Omental fat pad (tissue), 4 donors: ENCODE data around the gene CD164. TPM values are rescaled to one million over a fixed set of nuclear protein-coding genes. Genes with fewer than 3 reads are reported as not detected.

Source experiments
- ATAC-seq: fragments of 150-250 bp; one replicate; pipeline ENCODE4 v1.9.1; 2016; ENCODE audit warnings: mild to moderate bottlenecking, moderate library complexity; ENCODE audit not compliant: low FRiP score
- DNase-seq: peaks from one replicate; pipeline ENCODE4 v3.0.0-alpha.2; 2019; ENCODE audit warnings: low spot score
- CTCF ChIP-seq, 3 donors: fragments of 450-650 bp; IDR thresholded peaks; one replicate each; pipeline ENCODE4 v1.5.1; 2016 to 2017; ENCODE audit warnings: antibody characterized with exemption in 3 of 3, mild to moderate bottlenecking in 3 of 3, moderate library complexity in 2 of 3
- total RNA-seq, 4 donors: library from RNA; depleted of rRNA; stranded (reverse); fragments of >200 nt; gene quantifications; one replicate each; pipeline ENCODE4 v1.1.0, GENCODE V29; 2016

The CD164 gene
- total RNA-seq, 4 donors from 2014 or later = 146 to 273 (median 236) TPM

- DNase-seq = no peak
- no peak for ATAC-seq
- TF ChIP-seq CTCF (IDR thresholded peaks at IDR 0.05) = no peak
Measured at GRCh38 chr6:109377717-109378116, 4.5 kb downstream of the CD164 start.

- DNase-seq (no peak), ATAC-seq (no peak)
- no peak for TF ChIP-seq CTCF (IDR thresholded peaks at IDR 0.05)
Measured at GRCh38 chr6:109374326-109374892, 7.9 kb downstream of the CD164 start.

GRCh38 chr6:109373762-109374161 lies 8.5 kb downstream of the CD164 start:
- TF ChIP-seq CTCF (IDR thresholded peaks at IDR 0.05) = no peak
- ATAC-seq = no peak
- DNase-seq = no peak

GRCh38 chr6:109373331-109373730 lies 8.9 kb downstream of the CD164 start:
- DNase-seq (no peak), ATAC-seq (no peak)
- TF ChIP-seq CTCF (IDR thresholded peaks at IDR 0.05) = no peak

GRCh38 chr6:109372130-109372529 lies 10.1 kb downstream of the CD164 start:
- no peak for TF ChIP-seq CTCF (IDR thresholded peaks at IDR 0.05)
- DNase-seq (no peak), ATAC-seq (no peak)

- TF ChIP-seq CTCF (IDR thresholded peaks at IDR 0.05) = no peak
- no peak for DNase-seq
- no peak for ATAC-seq
Measured at GRCh38 chr6:109370792-109371191, 11.5 kb downstream of the CD164 start.

- TF ChIP-seq CTCF (IDR thresholded peaks at IDR 0.05) = no peak
- DNase-seq = no peak
- ATAC-seq = no peak
Measured at GRCh38 chr6:109370336-109370735, 11.9 kb downstream of the CD164 start.
